Measurements from ENCODE around the gene SNRNP40.

The SNRNP40 gene

DNA sequence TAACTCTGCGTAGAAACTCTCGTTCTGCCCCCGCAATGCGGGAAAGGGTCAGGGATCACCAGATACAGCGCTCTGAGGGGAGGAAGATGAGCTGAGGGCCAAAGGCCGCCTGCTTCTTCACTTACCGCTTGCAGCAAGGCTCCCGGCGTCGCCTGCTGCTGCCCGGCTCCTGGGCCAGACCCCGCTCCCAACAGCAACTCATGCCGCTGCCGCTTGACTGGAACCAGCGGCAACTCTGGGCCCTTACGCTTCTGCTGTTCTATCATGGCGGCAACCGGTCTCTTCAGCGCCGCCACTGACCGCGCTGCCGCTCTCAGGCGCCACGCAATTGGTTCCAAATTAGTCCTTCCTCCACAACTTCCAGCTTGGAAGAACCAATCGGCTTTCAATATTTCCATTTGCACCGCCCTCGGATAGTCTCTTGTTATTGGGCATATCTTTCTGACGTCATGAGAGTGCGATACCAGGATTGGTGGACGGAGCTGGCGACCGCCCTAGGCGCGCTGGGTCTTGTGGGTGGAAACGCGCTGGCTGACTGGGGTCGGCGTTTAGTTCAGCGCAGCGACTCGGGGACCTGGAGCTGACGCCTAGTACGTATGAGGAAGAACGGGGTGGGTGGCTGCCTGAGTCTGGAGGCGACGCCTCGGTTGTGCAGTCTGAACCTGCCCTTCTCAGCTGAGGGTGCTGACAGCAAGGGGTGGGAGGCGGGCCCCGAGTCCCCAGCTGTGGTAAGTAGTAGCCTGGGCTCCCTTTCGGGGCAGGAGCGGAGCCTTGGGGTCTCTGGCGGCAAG is at the start of gene SNRNP40, which contains the start of gene ZCCHC17:
SNRNP40 (minus strand) TSS at position 303 of the 791 bp plus-strand sequence; CDS start at position 266, 37 bp downstream.
ZCCHC17 (plus strand) TSS at position 547 of the 791 bp plus-strand sequence. CDS start 13,067 bp downstream, outside the sequence.
- intact Hi-C loops (cut with DNase I): no loop called here
- peak; percentile 85 to 98 (median 96) for DNase-seq

- DNase-seq: no peak
- intact Hi-C loops (cut with DNase I): no loop called here
Observed at GRCh38 chr1:31345635-31346034, 49.0 kb upstream of the SNRNP40 start.

DNA sequence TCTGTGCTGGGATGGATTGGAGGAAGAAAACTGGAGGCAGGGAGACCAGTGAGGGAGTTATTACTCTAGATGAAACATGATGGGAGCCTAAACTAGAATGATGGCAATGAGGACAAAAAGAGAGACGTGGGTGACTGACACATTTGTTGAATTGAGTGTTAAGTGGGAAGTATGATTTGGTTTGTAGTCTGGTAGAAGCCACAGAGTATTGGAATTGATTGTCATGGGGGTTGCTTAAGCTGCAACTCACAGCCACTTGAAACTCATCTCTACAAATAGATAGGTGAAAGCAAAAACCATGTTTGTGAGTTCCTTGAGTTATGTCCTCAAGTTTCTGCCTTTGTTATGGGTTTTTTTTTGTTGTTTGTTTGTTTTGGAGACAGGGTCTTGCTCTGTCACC is 47.9 kb upstream of the SNRNP40 start:
- intact Hi-C loops (cut with DNase I): no loop called here
- no peak for DNase-seq

GRCh38 chr1:31336687-31337467 is 40.3 kb upstream of the SNRNP40 start:
- no peak for DNase-seq
- intact Hi-C loops (cut with DNase I): loop anchor here (5.0 kb wide), 1 partner anchor 155 kb away; no protein-coding TSS in a partner anchor

DNA sequence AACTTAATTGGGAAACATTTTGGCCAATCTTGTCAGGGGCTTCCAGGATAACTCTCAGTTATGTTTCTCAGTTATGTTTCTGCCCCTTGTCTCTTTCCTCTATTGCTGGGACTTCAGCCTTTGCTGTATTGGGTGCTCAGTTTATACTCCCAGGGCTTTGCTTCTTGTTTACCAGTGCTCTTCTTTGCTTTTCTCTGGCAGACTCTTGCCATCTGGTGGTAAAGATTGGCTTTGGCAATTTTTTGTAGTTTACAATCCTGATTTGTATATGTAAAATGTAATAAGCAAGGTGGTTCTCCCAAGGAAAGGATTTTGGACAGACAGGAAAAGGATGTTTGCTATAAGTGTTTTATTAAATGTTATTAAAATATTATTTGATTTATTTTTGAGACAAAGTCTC is 38.4 kb upstream of the SNRNP40 start:
- peak in 14 of 42 donors; percentile 10 to 64 (median 30) for DNase-seq
- intact Hi-C loops (cut with DNase I): loop anchor here (5.0 kb wide), 1 partner anchor 153 kb away; no protein-coding TSS in a partner anchor

DNA sequence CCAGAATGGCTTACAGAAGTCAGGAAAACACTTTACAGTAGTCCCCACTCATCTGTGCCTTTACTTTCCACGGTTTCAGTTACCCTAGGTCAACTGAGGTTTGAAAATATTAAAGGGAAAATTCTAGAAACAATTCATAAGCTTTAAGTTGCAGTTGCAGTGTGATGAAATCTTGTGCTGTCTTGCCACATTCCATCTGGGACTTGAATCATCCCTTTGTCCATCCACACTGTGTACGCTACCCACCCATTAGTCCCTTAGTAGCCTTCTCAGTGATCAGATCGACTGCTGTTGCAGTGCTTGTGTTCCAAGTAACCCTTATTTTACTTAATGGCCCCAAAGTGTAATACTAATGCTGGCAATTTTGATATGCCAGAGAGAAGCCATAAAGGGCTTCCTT is 30.8 kb upstream of the SNRNP40 start:
- intact Hi-C loops (cut with DNase I): no loop called here
- DNase-seq: no peak

GRCh38 chr1:31326461-31326860 is 29.9 kb upstream of the SNRNP40 start:
- intact Hi-C loops (cut with DNase I): no loop called here
- no peak for DNase-seq

DNA sequence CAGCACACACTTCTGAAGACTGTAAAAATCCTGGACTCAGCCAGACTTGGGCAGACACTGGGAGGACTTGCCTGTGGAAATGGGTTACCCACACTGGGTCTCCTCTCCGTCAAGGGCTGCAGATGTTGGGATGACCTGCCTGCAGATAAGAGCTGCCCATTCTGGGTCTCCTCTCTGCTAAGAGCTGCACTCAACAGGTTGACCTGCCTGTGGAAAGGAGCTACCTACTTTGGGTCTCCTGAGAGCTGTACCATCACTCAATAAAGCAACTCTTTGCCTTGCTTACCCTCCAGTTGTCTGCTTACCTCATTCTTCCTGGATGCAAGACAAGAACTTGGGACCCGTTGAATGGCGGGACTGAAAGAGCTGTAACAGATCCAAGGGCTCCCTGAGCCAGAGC is 28.4 kb upstream of the SNRNP40 start:
- intact Hi-C loops (cut with DNase I): no loop called here
- DNase-seq: no peak

GRCh38 chr1:31324093-31324492 is 27.5 kb upstream of the SNRNP40 start:
- intact Hi-C loops (cut with DNase I): no loop called here
- DNase-seq: no peak

- intact Hi-C loops (cut with DNase I): no loop called here
- DNase-seq: no peak
Observed at GRCh38 chr1:31318146-31318545, 21.6 kb upstream of the SNRNP40 start.

GRCh38 chr1:31315902-31316301 is 19.3 kb upstream of the SNRNP40 start:
- intact Hi-C loops (cut with DNase I): no loop called here
- no peak for DNase-seq

- no peak for DNase-seq
- intact Hi-C loops (cut with DNase I): no loop called here
Observed at GRCh38 chr1:31310198-31310597, 13.6 kb upstream of the SNRNP40 start.

- intact Hi-C loops (cut with DNase I): no loop called here
Observed at GRCh38 chr1:31308036-31308435, 11.4 kb upstream of the SNRNP40 start.

GRCh38 chr1:31306278-31306677 is 9.7 kb upstream of the SNRNP40 start:
- DNase-seq: no peak
- intact Hi-C loops (cut with DNase I): no loop called here

More at GRCh38 chr1:31308036-31308435, 11.4 kb upstream of the SNRNP40 start:
- DNase-seq: no peak

GRCh38 chr1:31302709-31303441 is 6.3 kb upstream of the SNRNP40 start:
- intact Hi-C loops (cut with DNase I): no loop called here

GRCh38 chr1:31300193-31300592 is 3.6 kb upstream of the SNRNP40 start:
- intact Hi-C loops (cut with DNase I): no loop called here
- no peak for DNase-seq

More at GRCh38 chr1:31302709-31303441, 6.3 kb upstream of the SNRNP40 start:
- DNase-seq: peak in 14 of 42 donors; percentile 8 to 47 (median 15)

DNA sequence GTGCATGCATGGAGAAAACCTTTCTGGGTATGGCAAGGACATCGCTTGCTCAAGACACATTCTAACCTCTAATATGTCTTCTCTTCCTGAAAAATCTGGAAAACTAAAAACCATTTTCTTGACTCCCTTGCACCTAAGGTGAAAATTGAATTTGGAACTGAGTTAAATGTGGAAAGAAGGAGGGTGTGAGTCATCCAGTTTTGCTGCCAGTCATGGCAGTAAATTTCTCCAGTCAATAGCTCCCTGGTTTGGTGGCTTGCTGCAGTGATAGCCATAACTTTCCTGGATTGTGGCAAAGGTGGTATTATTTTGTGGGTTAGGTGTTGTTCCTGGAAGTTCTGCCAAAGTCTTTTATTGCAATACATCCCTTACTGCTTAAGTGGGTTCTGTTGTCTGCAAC is 2.8 kb upstream of the SNRNP40 start:
- intact Hi-C loops (cut with DNase I): no loop called here
- DNase-seq: peak in 10 of 42 donors; percentile 4 to 48 (median 13)

DNA sequence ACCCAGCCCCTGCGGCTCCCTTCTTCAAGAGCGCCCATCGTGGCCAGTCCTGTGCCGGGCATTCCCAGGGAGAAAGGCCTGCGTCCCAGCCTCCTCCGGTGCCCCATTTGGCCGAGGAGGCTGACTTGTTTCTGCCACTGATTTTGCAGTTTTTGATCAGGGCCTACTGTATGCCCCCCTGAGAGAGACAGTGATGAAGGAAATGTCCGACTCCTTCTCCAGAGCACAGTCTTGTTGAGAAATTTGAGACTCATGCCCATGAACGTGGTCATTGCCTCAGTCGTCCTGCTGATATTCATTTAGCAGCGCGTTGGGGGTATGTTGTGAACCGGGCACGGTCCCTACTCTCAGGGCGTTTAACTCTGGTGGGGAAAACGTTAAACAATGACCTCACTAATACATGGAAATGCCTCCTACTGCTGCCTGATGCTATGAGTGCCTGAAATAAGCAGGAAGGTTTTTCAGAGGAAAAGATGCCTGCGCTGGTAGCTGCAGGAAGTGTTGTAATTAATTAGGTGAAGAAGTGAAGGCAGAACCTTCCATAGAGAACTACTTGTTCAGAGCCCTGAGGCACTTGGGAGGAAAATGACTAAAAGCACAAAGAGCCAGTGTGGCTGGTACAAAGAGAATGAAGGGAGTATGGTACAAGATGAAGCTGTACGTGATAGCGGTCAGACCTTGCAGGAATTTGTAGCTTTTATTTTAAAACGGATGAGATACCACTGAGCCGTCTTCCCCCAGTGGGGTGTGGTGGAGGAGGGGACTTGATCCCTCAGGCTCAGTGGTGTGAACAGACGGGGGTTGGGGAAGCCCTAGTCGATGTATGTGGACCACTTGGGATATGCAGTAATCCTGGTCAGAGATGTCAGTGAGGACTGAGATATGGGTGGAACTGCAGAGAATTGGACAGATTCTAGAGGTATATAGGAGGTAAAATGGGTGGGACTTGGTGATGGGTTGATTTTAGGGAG is 974 bp upstream of the SNRNP40 start:
- intact Hi-C loops (cut with DNase I): no loop called here
- peak in 13 of 42 donors; percentile 2 to 37 (median 9) for DNase-seq
